Mononuclear cell (primary cell): Measurements from ENCODE around the gene TIMP1. TPM values are rescaled to one million over a fixed set of nuclear protein-coding genes. Genes with fewer than 3 reads are reported as not detected.

Source experiments
- H3K27me3 ChIP-seq: 2 replicates; pipeline ENCODE4 v1.6.0; 2011; ENCODE audit warnings: low read length, control low read depth; ENCODE audit not compliant: insufficient read depth
- H3K4me1 ChIP-seq: 2 replicates; pipeline ENCODE4 v1.5.1; 2011; ENCODE audit warnings: mild to moderate bottlenecking, low read length, control low read depth; ENCODE audit not compliant: insufficient read depth
- H3K4me3 ChIP-seq: 2 replicates; pipeline ENCODE4 v1.5.1; 2011; ENCODE audit warnings: mild to moderate bottlenecking, low read length, moderate library complexity
- H3K9me3 ChIP-seq: 2 replicates; pipeline ENCODE4 v1.5.1; 2011; ENCODE audit warnings: low read depth, mild to moderate bottlenecking, control low read depth, low read length
- total RNA-seq: library from RNA; depleted of rRNA; stranded (reverse); fragments of >200 nt; gene quantifications from one replicate; pipeline ENCODE4 v1.2.3, GENCODE V29; 2012

Gene TIMP1
- total RNA-seq, 1 donor: 70.5 TPM

GRCh38 chrX:47568656-47569295 is 13.5 kb upstream of the TIMP1 start:
- H3K27me3 ChIP-seq: no peaks in the 10 kb centered on the region
- H3K4me3 ChIP-seq: no peak overlapping the region
- no peaks in the 10 kb centered on the region for H3K9me3 ChIP-seq
- H3K4me1 ChIP-seq: peaks cover 11% of the 10 kb centered on the region

- Histone ChIP-seq H3K9me3 (no peaks in the 10 kb centered on the region), H3K4me3 (no peak overlapping the region), H3K4me1 (no peaks in the 10 kb centered on the region), H3K27me3 (no peaks in the 10 kb centered on the region)
Observed at GRCh38 chrX:47570794-47571193, 11.4 kb upstream of the TIMP1 start.

GRCh38 chrX:47571215-47571614 is 11.0 kb upstream of the TIMP1 start:
- H3K9me3 ChIP-seq: no peaks in the 10 kb centered on the region
- no peak overlapping the region for H3K4me3 ChIP-seq
- H3K27me3 ChIP-seq: no peaks in the 10 kb centered on the region
- no peaks in the 10 kb centered on the region for H3K4me1 ChIP-seq

GRCh38 chrX:47571896-47572295 is 10.3 kb upstream of the TIMP1 start:
- no peaks in the 10 kb centered on the region for H3K9me3 ChIP-seq

GRCh38 chrX:47572773-47573340 is 9.4 kb upstream of the TIMP1 start:
- Histone ChIP-seq H3K9me3 (no peaks in the 10 kb centered on the region), H3K4me3 (no peak overlapping the region), H3K27me3 (no peaks in the 10 kb centered on the region), H3K4me1 (no peaks in the 10 kb centered on the region)

More at GRCh38 chrX:47571896-47572295, 10.3 kb upstream of the TIMP1 start:
- Histone ChIP-seq H3K27me3 (no peaks in the 10 kb centered on the region), H3K4me3 (no peak overlapping the region), H3K4me1 (no peaks in the 10 kb centered on the region)

- Histone ChIP-seq H3K4me3 (no peak overlapping the region), H3K27me3 (no peaks in the 10 kb centered on the region)
Observed at GRCh38 chrX:47573341-47574075, 8.7 kb upstream of the TIMP1 start.

GRCh38 chrX:47574076-47574546 is 8.1 kb upstream of the TIMP1 start:
- Histone ChIP-seq H3K9me3 (no peaks in the 10 kb centered on the region), H3K4me1 (peaks cover 4% of the 10 kb centered on the region), H3K4me3 (no peak overlapping the region), H3K27me3 (no peaks in the 10 kb centered on the region)

More at GRCh38 chrX:47573341-47574075, 8.7 kb upstream of the TIMP1 start:
- Histone ChIP-seq H3K4me1 (no peaks in the 10 kb centered on the region), H3K9me3 (no peaks in the 10 kb centered on the region)

GRCh38 chrX:47574547-47575301 is 7.5 kb upstream of the TIMP1 start:
- Histone ChIP-seq H3K27me3 (no peaks in the 10 kb centered on the region), H3K4me1 (peaks cover 8% of the 10 kb centered on the region), H3K4me3 (no peak overlapping the region), H3K9me3 (no peaks in the 10 kb centered on the region)

GRCh38 chrX:47576021-47576898 is 6.0 kb upstream of the TIMP1 start:
- Histone ChIP-seq H3K4me3 (no peak overlapping the region), H3K9me3 (no peaks in the 10 kb centered on the region), H3K27me3 (no peaks in the 10 kb centered on the region), H3K4me1 (peaks cover 10% of the 10 kb centered on the region)

GRCh38 chrX:47577424-47577823 is 4.8 kb upstream of the TIMP1 start:
- no peak overlapping the region for H3K4me3 ChIP-seq
- peaks cover 18% of the 10 kb centered on the region for H3K4me1 ChIP-seq
- no peaks in the 10 kb centered on the region for H3K9me3 ChIP-seq
- no peaks in the 10 kb centered on the region for H3K27me3 ChIP-seq

- H3K9me3 ChIP-seq: no peaks in the 10 kb centered on the region
- H3K4me1 ChIP-seq: peaks cover 18% of the 10 kb centered on the region
- no peak overlapping the region for H3K4me3 ChIP-seq
- H3K27me3 ChIP-seq: no peaks in the 10 kb centered on the region
Observed at GRCh38 chrX:47577901-47578300, 4.3 kb upstream of the TIMP1 start.

- Histone ChIP-seq H3K27me3 (no peaks in the 10 kb centered on the region), H3K9me3 (no peaks in the 10 kb centered on the region), H3K4me1 (peaks cover 24% of the 10 kb centered on the region), H3K4me3 (no peak overlapping the region)
Observed at GRCh38 chrX:47578692-47579091, 3.5 kb upstream of the TIMP1 start.

- H3K4me3 ChIP-seq: no peak overlapping the region
Observed at GRCh38 chrX:47579537-47579936, 2.7 kb upstream of the TIMP1 start.

GRCh38 chrX:47583240-47583861 is 1.1 kb downstream of the TIMP1 start:
- H3K27me3 ChIP-seq: no peaks in the 10 kb centered on the region
- no peaks in the 10 kb centered on the region for H3K9me3 ChIP-seq
- peaks cover 26% of the 10 kb centered on the region for H3K4me1 ChIP-seq
- no peak overlapping the region for H3K4me3 ChIP-seq

More at GRCh38 chrX:47579537-47579936, 2.7 kb upstream of the TIMP1 start:
- H3K27me3 ChIP-seq: no peaks in the 10 kb centered on the region
- H3K9me3 ChIP-seq: no peaks in the 10 kb centered on the region
- H3K4me1 ChIP-seq: peaks cover 26% of the 10 kb centered on the region
